Mesothelial cell of epicardium (in vitro differentiated cells): ENCODE data around the gene GPR63. TPM values are rescaled to one million over a fixed set of nuclear protein-coding genes. Genes with fewer than 3 reads are reported as not detected.

ENCODE experiments used
- DNase-seq, 2 experiments: peaks; one replicate each; pipeline ENCODE4 v3.0.0; 2021; ENCODE audit warnings: low spot score in 2 of 2; ENCODE audit not compliant: unreplicated experiment in 2 of 2
- H3K27ac Mint-ChIP-seq: 2 replicates; pipeline ENCODE4 v1.8.0; 2021; ENCODE audit warnings: mixed read lengths
- H3K27me3 Mint-ChIP-seq: 2 replicates; pipeline ENCODE4 v1.8.0; 2021; ENCODE audit warnings: low read depth, mixed read lengths
- H3K36me3 Mint-ChIP-seq: 2 replicates; pipeline ENCODE4 v1.8.0; 2021; ENCODE audit warnings: mixed read lengths
- H3K4me1 Mint-ChIP-seq: 2 replicates; pipeline ENCODE4 v1.8.0; 2021; ENCODE audit warnings: mixed read lengths
- H3K4me3 Mint-ChIP-seq: 2 replicates; pipeline ENCODE4 v1.8.0; 2021; ENCODE audit warnings: mild to moderate bottlenecking, moderate library complexity, mixed read lengths
- H3K9me3 Mint-ChIP-seq: 2 replicates; pipeline ENCODE4 v1.8.0; 2021; ENCODE audit warnings: mixed read lengths
- CTCF ChIP-seq: fragments of 200-600 bp; sonication (generic); IDR thresholded peaks from one replicate; pipeline ENCODE4 v1.5.0; 2021; ENCODE audit warnings: antibody characterized with exemption; ENCODE audit not compliant: unreplicated experiment
- total RNA-seq: library from RNA; stranded (reverse); gene quantifications from 3 replicates; pipeline ENCODE4 v1.2.1, GENCODE V29; 2021

Gene GPR63
- total RNA-seq, 1 donor from 2014 or later = 17.9 TPM

DNA sequence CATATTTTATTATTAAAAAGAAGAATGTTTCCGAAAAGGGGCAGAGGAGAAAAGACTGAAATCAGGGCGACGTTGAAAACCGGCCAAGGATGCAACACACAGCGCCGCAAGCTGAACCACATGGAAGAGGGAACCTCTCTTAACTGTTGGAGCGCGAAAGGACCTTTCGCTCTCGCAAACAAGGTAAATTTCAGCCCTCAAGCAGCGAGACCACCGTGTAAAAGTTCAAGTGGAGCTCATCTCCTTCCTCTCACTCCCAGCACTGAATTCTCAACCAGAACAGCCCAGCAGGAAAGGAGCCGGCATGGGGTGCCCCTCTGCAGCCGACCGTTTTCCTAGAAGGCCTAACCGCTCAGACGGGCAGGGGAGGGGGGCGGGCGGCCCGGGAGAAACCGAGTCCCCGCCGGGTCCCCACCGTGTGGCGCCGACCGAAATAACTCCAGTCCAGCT is 621 bp downstream of the GPR63 start:
- no peak for TF ChIP-seq CTCF
- H3K9me3 Mint-ChIP-seq = no peaks in the 10 kb centered on the region
- peaks cover 11% of the 10 kb centered on the region for H3K36me3 Mint-ChIP-seq
- peaks cover 34% of the 10 kb centered on the region for H3K4me1 Mint-ChIP-seq
- peak overlapping the region; percentile 89 for H3K27ac Mint-ChIP-seq
- peak overlapping the region; percentile 95 for H3K4me3 Mint-ChIP-seq
- DNase-seq = peak in 1 of 2 experiments; percentile 44
- no peaks in the 10 kb centered on the region for H3K27me3 Mint-ChIP-seq

DNA sequence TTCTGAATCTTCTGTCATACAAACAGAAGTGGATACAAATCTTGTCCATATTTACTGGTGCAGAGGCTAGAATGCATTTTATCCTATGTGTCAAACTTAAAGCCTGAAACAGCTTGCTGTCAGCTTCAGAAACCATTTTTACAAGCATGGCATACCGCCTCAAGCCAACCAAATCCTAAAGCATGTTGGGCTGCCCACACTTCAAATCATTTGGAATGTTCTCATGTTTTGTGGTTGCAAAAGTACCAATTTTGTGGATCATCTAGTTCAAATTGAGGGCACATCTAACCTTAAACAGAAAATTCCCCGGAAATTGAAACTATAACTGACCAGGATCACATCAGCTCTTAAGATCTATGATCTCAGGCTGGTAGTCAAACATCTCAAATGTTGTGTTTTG is 3.2 kb downstream of the GPR63 start:
- peaks cover 28% of the 10 kb centered on the region for H3K4me1 Mint-ChIP-seq
- peaks cover 26% of the 10 kb centered on the region for H3K36me3 Mint-ChIP-seq
- no peaks in the 10 kb centered on the region for H3K27me3 Mint-ChIP-seq
- no peak for TF ChIP-seq CTCF
- H3K4me3 Mint-ChIP-seq = no peak overlapping the region
- no peak for DNase-seq
- H3K9me3 Mint-ChIP-seq = no peaks in the 10 kb centered on the region
- H3K27ac Mint-ChIP-seq = no peak overlapping the region

DNA sequence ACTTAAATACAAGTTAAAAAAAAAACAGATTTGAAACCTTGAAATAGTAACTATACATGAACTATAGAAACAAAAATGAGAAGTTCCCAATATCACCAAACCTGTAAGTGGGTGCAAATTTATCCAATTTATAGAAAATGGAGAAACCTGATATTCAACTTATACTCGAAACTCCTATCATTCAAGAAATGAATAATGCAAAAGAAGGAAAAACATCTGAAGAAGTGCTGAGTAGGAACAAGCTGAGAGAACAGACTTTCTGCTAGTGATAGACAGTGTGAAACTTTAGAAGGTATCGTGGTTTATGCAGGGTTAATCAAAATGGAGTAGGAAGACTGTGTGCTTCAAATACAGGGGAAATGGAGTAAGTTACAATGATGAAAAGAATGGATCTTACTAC is 4.5 kb downstream of the GPR63 start:
- Mint-ChIP-seq H3K36me3 (peaks cover 30% of the 10 kb centered on the region), H3K27ac (no peak overlapping the region), H3K4me3 (no peak overlapping the region), H3K27me3 (no peaks in the 10 kb centered on the region), H3K4me1 (peaks cover 25% of the 10 kb centered on the region), H3K9me3 (no peaks in the 10 kb centered on the region)
- DNase-seq = no peak
- no peak for TF ChIP-seq CTCF

DNA sequence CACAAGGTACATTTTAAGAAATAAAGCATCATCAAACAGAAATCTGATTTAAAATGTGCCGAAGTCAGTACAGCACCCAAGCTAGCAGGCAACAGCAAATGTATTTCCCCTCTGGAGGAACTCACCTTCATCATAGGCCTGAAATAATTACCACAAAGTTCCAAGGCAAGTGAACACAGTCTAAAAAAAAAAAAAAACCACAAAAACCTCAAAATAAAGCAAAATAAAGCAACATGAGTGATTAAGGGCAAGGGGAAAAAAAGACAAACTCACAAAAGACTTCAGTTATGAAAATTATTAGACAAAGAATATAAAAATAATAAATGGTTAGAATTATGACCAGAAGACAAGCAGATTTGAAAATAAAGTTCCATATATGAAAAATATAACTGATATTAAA is 10.4 kb downstream of the GPR63 start:
- DNase-seq = no peak
- H3K4me1 Mint-ChIP-seq = no peaks in the 10 kb centered on the region
- peaks cover 41% of the 10 kb centered on the region for H3K36me3 Mint-ChIP-seq
- no peaks in the 10 kb centered on the region for H3K27me3 Mint-ChIP-seq
- TF ChIP-seq CTCF = no peak
- no peak overlapping the region for H3K27ac Mint-ChIP-seq
- no peaks in the 10 kb centered on the region for H3K9me3 Mint-ChIP-seq
- no peak overlapping the region for H3K4me3 Mint-ChIP-seq

DNA sequence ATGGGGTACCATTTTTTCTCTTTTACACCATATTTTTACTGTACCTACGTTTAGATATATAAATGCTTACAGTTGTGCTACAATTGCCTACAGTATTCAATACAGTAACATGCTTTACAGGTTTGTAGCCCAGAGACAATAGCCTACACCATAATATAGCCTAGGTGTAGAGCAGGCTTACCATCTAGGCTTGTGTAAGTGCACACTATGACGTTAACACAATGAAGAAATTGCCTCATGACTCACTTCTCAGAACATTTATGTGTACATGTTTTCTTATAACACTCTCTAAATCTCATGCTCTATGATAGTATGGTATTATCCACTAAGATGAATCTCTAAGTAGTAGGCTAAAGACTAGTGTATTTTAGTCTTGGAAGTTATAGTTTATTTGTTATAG is 13.5 kb downstream of the GPR63 start:
- no peaks in the 10 kb centered on the region for H3K4me1 Mint-ChIP-seq
- DNase-seq = no peak
- peaks cover 5% of the 10 kb centered on the region for H3K9me3 Mint-ChIP-seq
- no peak for TF ChIP-seq CTCF
- H3K27me3 Mint-ChIP-seq = no peaks in the 10 kb centered on the region
- H3K4me3 Mint-ChIP-seq = no peak overlapping the region
- H3K27ac Mint-ChIP-seq = no peak overlapping the region
- peaks cover 35% of the 10 kb centered on the region for H3K36me3 Mint-ChIP-seq

GRCh38 chr6:96821034-96821433 is 16.2 kb downstream of the GPR63 start:
- DNase-seq = no peak
- peaks cover 7% of the 10 kb centered on the region for H3K9me3 Mint-ChIP-seq
- no peak for TF ChIP-seq CTCF
- H3K27ac Mint-ChIP-seq = no peak overlapping the region
- peaks cover 27% of the 10 kb centered on the region for H3K36me3 Mint-ChIP-seq
- no peak overlapping the region for H3K4me3 Mint-ChIP-seq
- peaks cover 12% of the 10 kb centered on the region for H3K4me1 Mint-ChIP-seq
- no peaks in the 10 kb centered on the region for H3K27me3 Mint-ChIP-seq
